Kidney tubule cell (primary cell): ENCODE measurements around the gene DHODH.
A peak's percentile ranks its signal among the peaks of the same experiment; 100 is the strongest.
"Not testable (repeated sequence)": the region's sequence is repeated elsewhere in the genome, so short reads cannot be mapped to it uniquely, and the experiment has no call there.

Experiments
- DNase-seq: peaks from one replicate; pipeline ENCODE4 v3.0.0-alpha.2; 2018; ENCODE audit warnings: low spot score

The DHODH gene

GRCh38 chr16:72054254-72054847 lies 45.8 kb downstream of the DHODH start, which contains the start of gene HP:
HP (plus strand) TSS chr16:72054505; CDS start chr16:72054653, 148 bp downstream.
- not testable (repeated sequence) for DNase-seq

- DNase-seq: no peak
Observed at GRCh38 chr16:72055911-72056310, 47.4 kb downstream of the DHODH start.

- not testable (repeated sequence) for DNase-seq
Observed at GRCh38 chr16:72057313-72057712, 48.8 kb downstream of the DHODH start.

GRCh38 chr16:72059060-72059459 lies 50.5 kb downstream of the DHODH start:
- DNase-seq: not testable (repeated sequence)

GRCh38 chr16:72060405-72060804 lies 51.9 kb downstream of the DHODH start:
- DNase-seq: no peak

- no peak for DNase-seq
Observed at GRCh38 chr16:72061564-72061963, 53.0 kb downstream of the DHODH start.

GRCh38 chr16:72064361-72064894 lies 55.9 kb downstream of the DHODH start:
- no peak for DNase-seq

GRCh38 chr16:72066747-72067146 lies 58.2 kb downstream of the DHODH start:
- peak; percentile 46 for DNase-seq

GRCh38 chr16:72068930-72069329 lies 60.4 kb downstream of the DHODH start:
- DNase-seq: no peak

GRCh38 chr16:72072514-72073342 lies 64.2 kb downstream of the DHODH start:
- no peak for DNase-seq

- no peak for DNase-seq
Observed at GRCh38 chr16:72073560-72074230, 65.2 kb downstream of the DHODH start.

GRCh38 chr16:72075067-72075466 lies 66.5 kb downstream of the DHODH start:
- not testable (repeated sequence) for DNase-seq
